Measurements from ENCODE around the gene FAM163B.

The FAM163B gene

DNA sequence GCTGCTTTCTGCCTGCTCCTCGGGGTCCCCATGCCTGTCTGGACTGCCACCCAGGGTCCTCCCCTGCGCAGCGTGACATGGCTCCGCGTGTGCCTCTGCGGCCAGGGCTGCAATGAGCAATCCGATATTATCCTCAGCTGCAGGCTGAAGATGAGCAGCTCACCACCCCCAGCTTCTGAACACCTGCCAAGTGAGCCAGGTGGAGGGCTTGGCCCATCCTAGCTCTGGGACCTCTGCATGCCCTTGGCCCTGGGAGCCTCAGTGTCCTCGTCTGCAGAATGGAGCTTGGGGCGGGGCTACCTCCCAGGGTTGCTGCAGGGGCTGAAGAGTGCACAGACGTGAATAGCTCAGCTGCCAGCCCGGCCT lies 80.3 kb downstream of the FAM163B start:
- no peak for DNase-seq (ENCODE audit: low read depth in 2 of 2)

DNA sequence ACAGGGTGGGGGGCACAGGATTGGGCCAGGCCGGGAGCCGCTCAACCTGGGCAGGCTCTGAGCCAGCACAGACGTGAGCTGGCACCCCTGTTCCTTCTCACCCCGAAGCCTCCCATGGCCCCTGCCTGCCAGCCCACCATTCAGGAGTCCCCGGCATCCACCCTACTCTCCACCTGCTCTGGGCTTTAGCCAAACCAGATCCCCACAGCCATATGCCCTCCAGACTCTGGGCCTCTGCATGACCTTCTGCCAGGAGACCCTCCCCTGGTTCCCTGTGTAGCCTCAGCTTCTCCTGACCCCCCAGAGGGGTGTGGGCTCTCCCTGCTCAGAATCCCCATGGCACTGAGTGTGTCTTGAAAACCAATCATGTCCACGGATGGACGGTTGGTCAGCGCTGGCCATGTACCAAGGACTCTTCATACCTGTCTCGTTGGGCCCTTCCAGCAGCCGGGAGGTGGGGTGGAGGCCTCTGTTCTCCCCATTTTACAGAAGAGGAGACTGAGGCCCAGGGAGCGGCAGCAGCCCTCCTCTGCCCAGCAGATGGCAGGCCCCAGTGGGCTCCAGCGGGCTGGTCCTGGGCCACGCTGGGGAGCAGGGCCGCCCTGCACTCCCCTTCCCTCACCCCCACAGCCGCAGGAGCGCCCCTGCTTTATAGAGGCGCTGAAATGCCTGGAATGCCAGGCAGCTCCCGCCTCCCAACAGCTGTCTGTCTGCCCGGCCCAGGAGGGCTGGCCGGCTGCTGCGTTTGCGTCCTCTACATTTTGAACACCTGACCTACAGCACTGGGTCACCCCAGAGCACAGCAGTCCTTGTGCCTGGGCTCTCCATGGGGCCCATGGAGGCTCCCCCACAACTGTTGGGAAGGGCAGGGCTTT lies 81.0 kb downstream of the FAM163B start:
- DNase-seq (ENCODE audit: low read depth in 2 of 2), result no peak

DNA sequence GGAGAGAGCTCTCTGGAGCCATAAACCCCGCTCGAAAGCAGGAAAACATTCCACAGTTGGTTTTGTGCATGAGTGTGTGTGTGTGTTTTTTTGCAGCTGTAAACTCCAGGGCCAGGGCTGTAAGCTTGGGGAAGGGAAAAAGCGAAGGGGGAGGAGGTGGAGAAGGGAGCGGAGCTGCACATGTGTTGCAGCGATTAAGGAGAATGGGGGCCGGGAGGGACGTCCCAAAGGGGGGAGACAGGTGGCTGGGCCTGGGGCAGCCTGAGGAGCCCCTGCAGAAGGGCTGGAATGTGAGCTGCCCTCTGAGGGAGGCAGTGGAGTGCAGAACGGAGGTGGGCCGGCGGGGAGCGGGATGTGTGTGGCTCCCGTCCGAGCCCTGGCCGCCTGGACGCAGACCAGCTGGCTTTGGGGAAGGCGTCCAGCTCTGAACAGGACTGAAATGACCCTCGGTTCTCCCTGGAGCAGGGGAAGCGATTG lies 81.7 kb downstream of the FAM163B start:
- no peak for DNase-seq (ENCODE audit: low read depth in 2 of 2)
